Cardiac muscle cell (in vitro differentiated cells and primary cell): ENCODE measurements around the gene B4GALT5. TPM values are rescaled to one million over a fixed set of nuclear protein-coding genes. Genes with fewer than 3 reads are reported as not detected.

Experiments
- DNase-seq, 2 donors: peaks; one replicate each; pipeline versions ENCODE4 v3.0.0 to v3.0.0-alpha.2; 2010 to 2017; ENCODE audit warnings: low read depth in 1 of 2, low spot score in 1 of 2
- H3K27ac ChIP-seq: fragments of 200-600 bp; sonication (generic); 2 replicates; pipeline ENCODE4 v1.5.1; 2016
- H3K27me3 ChIP-seq: fragments of 200-600 bp; sonication (generic); 2 replicates; pipeline ENCODE4 v1.6.0; 2016; ENCODE audit warnings: control low read depth
- H3K36me3 ChIP-seq: fragments of 200-600 bp; sonication (generic); 2 replicates; pipeline ENCODE4 v1.5.1; 2016; ENCODE audit warnings: control low read depth
- H3K4me1 ChIP-seq: fragments of 200-600 bp; sonication (generic); 2 replicates; pipeline ENCODE4 v1.8.1; 2017; ENCODE audit warnings: low read depth, mild to moderate bottlenecking, mixed run types
- H3K4me3 ChIP-seq: fragments of 200-600 bp; sonication (generic); 2 replicates; pipeline ENCODE4 v1.5.1; 2016; ENCODE audit warnings: mild to moderate bottlenecking
- H3K9me3 ChIP-seq: fragments of 200-600 bp; sonication (generic); 2 replicates; pipeline ENCODE4 v1.5.1; 2017; ENCODE audit warnings: low read depth, mild to moderate bottlenecking, control low read depth
- CTCF ChIP-seq: IDR thresholded peaks from 2 replicates; pipeline ENCODE4 v1.5.1; 2012; ENCODE audit warnings: low read depth, mild to moderate bottlenecking, low read length
- polyA plus RNA-seq: library from polyadenylated mRNA; unstranded; fragments of >200 nt; fragmentation: Nextera tagmentation; extraction: Ambion mirVana; gene quantifications from 2 replicates; pipeline ENCODE4 v1.2.1, GENCODE V29; 2016
- total RNA-seq: library from RNA; depleted of rRNA; stranded (reverse); fragments of >200 nt; gene quantifications from 2 replicates; pipeline ENCODE4 v1.2.3, GENCODE V29; 2016

B4GALT5 gene
- total and polyA plus RNA-seq, 2 experiments from 2014 or later: 11.5 to 26.5 TPM

- Histone ChIP-seq H3K27ac (no peak overlapping the region), H3K4me3 (no peak overlapping the region), H3K27me3 (no peaks in the 10 kb centered on the region), H3K36me3 (no peaks in the 10 kb centered on the region), H3K4me1 (peaks cover 18% of the 10 kb centered on the region), H3K9me3 (no peaks in the 10 kb centered on the region)
- no peak for TF ChIP-seq CTCF
- no peak for DNase-seq
Observed at GRCh38 chr20:49680484-49680883, 33.2 kb downstream of the B4GALT5 start.

- Histone ChIP-seq H3K9me3 (no peaks in the 10 kb centered on the region), H3K36me3 (no peaks in the 10 kb centered on the region), H3K4me3 (no peak overlapping the region), H3K27ac (no peak overlapping the region), H3K27me3 (no peaks in the 10 kb centered on the region), H3K4me1 (peaks cover 10% of the 10 kb centered on the region)
- no peak for TF ChIP-seq CTCF
- DNase-seq: no peak
Observed at GRCh38 chr20:49679634-49680033, 34.0 kb downstream of the B4GALT5 start.

- Histone ChIP-seq H3K27me3 (no peaks in the 10 kb centered on the region), H3K4me3 (no peak overlapping the region), H3K27ac (peak overlapping the region; percentile 51), H3K9me3 (no peaks in the 10 kb centered on the region), H3K4me1 (peaks cover 8% of the 10 kb centered on the region), H3K36me3 (no peaks in the 10 kb centered on the region)
- no peak for DNase-seq
- no peak for TF ChIP-seq CTCF
Observed at GRCh38 chr20:49677777-49678758, 35.6 kb downstream of the B4GALT5 start.

DNA sequence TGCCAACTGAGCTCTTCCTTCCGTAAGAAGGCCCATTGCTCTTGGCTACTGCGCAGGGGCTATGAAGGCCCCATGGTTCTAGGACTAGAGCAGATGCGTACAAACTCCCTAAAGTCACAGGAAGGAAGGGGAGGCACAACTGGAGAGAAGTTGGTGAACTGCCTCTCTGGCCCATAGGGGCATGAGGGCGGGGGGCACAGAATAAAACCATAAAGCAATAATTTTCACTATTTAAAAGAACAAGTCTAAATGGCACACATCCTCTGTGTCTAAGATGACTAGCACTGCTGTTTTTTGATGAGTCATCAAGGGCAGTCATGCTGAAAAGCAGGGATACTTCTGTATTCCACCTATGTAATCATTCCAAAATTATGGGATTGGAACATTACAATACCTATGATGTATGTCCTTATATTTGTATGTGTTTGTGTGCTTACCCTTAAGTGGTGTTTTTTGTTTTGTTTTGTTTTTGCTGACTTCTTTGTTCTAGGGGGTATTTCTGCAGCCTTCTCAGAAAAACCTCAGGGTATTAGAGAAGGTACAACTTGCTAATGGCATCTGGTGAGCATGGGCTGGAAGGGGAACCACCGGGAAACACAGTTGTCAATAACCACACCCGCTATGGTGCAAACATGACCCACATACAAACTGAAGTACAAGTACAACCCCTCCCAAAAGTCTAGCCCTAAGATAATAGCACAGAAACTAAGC, 36.9 kb downstream of the B4GALT5 start:
- DNase-seq: peak in 1 of 2 donors; percentile 39
- H3K27me3 ChIP-seq: no peaks in the 10 kb centered on the region
- no peaks in the 10 kb centered on the region for H3K9me3 ChIP-seq
- H3K36me3 ChIP-seq: no peaks in the 10 kb centered on the region
- no peak overlapping the region for H3K27ac ChIP-seq
- H3K4me1 ChIP-seq: peaks cover 18% of the 10 kb centered on the region
- TF ChIP-seq CTCF: no peak
- H3K4me3 ChIP-seq: no peak overlapping the region

GRCh38 chr20:49675368-49676151, 38.1 kb downstream of the B4GALT5 start:
- Histone ChIP-seq H3K9me3 (no peaks in the 10 kb centered on the region), H3K36me3 (no peaks in the 10 kb centered on the region), H3K27me3 (no peaks in the 10 kb centered on the region), H3K4me1 (peaks cover 21% of the 10 kb centered on the region), H3K4me3 (no peak overlapping the region), H3K27ac (no peak overlapping the region)
- no peak for TF ChIP-seq CTCF
- DNase-seq: no peak
